Bronchial epithelial cell (primary cell): ENCODE data around the gene KRT80. TPM values are rescaled to one million over a fixed set of nuclear protein-coding genes. Genes with fewer than 3 reads are reported as not detected.

ENCODE experiments used
- DNase-seq: peaks from one replicate; pipeline ENCODE4 v3.0.0-alpha.2; 2010; ENCODE audit warnings: low read depth
- FAIRE-seq: peaks from 2 replicates; lab custom pipeline; 2011; peaks lifted over from hg19 to GRCh38; lab: Jason Lieb, UNC
- H3K27me3 ChIP-seq: 2 replicates; pipeline ENCODE4 v1.5.1; 2011; ENCODE audit warnings: low read length; ENCODE audit not compliant: control insufficient read depth, insufficient read depth
- H3K36me3 ChIP-seq: 2 replicates; pipeline ENCODE4 v1.5.1; 2011; ENCODE audit warnings: low read length; ENCODE audit not compliant: control insufficient read depth, insufficient read depth
- H3K4me3 ChIP-seq: 2 replicates; pipeline ENCODE4 v1.5.1; 2011; ENCODE audit warnings: mild to moderate bottlenecking, low read depth, low read length, control low read depth
- CTCF ChIP-seq: IDR thresholded peaks from 2 replicates; pipeline ENCODE4 v1.5.1; 2011; ENCODE audit warnings: mild to moderate bottlenecking, moderate library complexity, low read length, control low read depth, inconsistent platforms; ENCODE audit not compliant: insufficient read depth, severe bottlenecking
- total RNA-seq: library from RNA; depleted of rRNA; stranded (reverse); fragments of >200 nt; gene quantifications from 2 replicates; pipeline ENCODE4 v1.2.1, GENCODE V29; 2014

Gene KRT80
- total RNA-seq, 1 donor from 2014 or later = 14.7 TPM

DNA sequence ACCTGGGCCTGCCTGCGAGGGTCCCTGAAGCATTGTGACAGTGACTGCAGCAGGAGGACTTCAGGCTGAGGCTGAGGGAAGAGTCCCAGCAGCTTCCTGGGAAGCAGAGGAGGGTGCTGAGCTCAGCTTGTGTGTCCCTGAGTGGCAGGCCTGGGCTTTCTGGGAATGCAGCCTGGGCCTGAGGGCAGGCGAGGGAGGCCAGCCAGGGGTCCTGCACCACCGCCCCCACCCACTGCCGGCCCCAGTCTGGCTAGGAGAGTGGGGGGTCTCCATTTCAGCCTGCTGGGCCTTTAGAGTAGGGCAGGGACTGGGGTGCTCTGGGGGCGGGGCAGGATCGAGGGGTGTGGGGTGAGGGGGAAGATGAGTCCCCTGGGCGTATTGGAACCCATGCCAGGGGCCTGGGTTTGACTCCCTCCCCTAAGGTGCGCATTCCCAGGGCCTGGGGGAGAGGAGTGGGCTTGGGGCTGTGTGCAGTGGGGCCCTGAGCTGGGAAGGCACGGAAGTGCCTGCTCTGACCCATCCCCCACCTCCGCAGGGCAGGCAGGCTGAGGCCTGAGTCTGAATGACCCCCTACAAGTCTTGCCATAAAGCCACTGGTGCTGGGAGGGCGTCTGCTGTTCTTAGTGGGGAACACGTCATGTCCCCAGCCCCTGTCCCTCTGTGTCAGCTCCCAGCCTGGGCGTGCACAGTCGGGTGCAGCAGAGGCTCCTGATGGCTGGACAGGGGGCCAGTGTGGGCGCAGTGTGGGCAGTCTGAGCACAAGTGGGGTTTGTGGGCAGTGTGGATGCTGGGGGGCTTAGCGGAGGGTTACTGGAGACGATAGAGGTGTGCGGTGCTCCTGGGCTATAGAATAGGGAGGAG is 46.4 kb downstream of the KRT80 start:
- no peak for TF ChIP-seq CTCF

DNA sequence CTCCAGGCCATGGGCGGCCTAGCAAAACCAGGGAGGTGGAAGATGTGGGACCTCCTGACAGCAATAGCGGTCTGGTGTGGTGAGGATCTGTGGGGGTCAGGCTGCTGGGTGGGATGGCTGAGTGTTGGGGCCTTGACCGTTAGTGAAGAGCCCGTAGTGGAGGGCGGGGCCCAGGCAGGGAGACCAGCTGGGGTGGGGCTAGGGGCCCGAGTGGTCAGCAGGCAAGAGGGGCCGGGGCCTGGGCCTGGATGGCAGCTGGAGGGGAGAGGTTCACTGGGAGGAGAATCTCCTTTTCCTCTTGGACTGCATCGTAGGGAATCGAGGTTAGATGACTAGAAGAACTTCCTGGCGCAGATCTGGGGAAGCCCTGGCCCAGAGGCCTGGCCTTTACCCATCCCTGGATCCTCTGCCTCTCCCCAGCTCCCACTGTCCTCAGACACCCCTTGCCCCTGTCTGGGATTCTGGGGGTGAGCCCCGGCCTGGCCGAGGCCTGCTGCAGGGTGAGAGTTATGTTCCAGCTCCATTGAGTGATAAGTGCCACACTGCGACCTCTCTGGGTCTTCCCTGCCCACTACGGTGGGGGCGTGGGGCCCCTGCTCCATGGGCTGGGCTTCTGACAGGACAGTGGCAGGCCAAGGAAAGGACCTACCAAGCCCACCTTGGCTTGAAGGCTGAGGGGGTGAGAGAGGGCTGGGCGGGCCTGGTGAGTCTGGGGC is 47.1 kb downstream of the KRT80 start:
- FAIRE-seq = no peak

More for the DNA sequence above, 46.4 kb downstream of the KRT80 start:
- Histone ChIP-seq H3K27me3 (no peaks in the 10 kb centered on the region), H3K4me3 (no peak overlapping the region), H3K36me3 (no peaks in the 10 kb centered on the region)
- FAIRE-seq (no peak), DNase-seq (peak; percentile 65)

DNA sequence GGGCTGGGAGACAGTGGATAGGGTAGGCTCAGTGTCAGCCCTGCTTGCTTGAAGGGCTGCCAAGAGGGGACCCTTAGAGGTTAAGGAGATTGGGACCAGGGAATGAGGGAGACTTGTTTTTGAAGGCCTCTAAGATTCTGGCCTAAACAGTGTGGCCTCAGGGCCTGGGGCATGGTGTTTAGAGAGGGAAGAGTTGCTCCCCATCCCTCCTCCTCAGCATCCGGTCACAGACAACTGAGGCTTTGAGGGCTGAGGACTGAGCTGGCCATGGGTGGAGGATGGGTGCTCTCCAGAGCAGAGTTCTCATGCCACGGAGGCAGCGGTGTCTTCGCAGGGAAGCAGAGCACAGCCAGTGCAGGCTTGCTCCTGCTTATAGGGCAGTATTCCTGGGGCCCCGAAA is 49.4 kb downstream of the KRT80 start:
- FAIRE-seq = no peak
- no peak for TF ChIP-seq CTCF
- no peaks in the 10 kb centered on the region for H3K27me3 ChIP-seq

More for the DNA sequence above, 47.1 kb downstream of the KRT80 start:
- no peak overlapping the region for H3K4me3 ChIP-seq
- H3K36me3 ChIP-seq = no peaks in the 10 kb centered on the region
- no peak for TF ChIP-seq CTCF
- no peak for DNase-seq
- no peaks in the 10 kb centered on the region for H3K27me3 ChIP-seq

GRCh38 chr12:52141875-52142274 is 49.9 kb downstream of the KRT80 start:
- no peaks in the 10 kb centered on the region for H3K36me3 ChIP-seq
- TF ChIP-seq CTCF = no peak
- FAIRE-seq (no peak), DNase-seq (no peak)
- no peaks in the 10 kb centered on the region for H3K27me3 ChIP-seq
- no peak overlapping the region for H3K4me3 ChIP-seq

More for the DNA sequence above, 49.4 kb downstream of the KRT80 start:
- no peak for DNase-seq
- Histone ChIP-seq H3K4me3 (no peak overlapping the region), H3K36me3 (no peaks in the 10 kb centered on the region)

DNA sequence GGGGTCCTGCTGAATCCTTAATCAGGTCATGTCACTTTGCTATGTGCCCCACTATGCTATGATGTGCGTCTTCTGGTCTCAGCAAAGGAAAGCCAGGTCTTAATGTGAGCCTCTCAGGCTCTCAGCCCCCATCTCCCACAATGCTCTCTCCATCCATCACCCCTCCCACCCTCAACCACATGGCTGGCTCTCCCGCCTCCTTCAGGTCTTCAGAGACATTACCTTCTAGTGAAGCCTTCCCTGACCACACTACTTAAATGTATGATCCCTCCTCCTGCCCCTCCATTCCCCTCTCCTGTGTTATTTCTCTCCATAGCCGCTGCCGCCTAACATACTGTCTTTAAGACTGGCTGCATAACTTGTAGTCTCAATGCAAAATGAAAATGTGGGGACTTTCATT is 50.5 kb downstream of the KRT80 start:
- no peak overlapping the region for H3K4me3 ChIP-seq
- peak; percentile 16 for TF ChIP-seq CTCF
- H3K36me3 ChIP-seq = no peaks in the 10 kb centered on the region
- DNase-seq (no peak), FAIRE-seq (no peak)
- no peaks in the 10 kb centered on the region for H3K27me3 ChIP-seq
